H1 (cell line): ENCODE results near the gene NUMB. TPM values are rescaled to one million over a fixed set of nuclear protein-coding genes. Genes with fewer than 3 reads are reported as not detected.

ENCODE experiments used
- CTCF ChIA-PET: fragments of 300-600 bp; sonication (Branson Sonifier 250); formaldehyde crosslinking; loops from one replicate; lab custom pipeline; 2021; ENCODE audit not compliant: partially characterized antibody; lab: Charles Lee
- POLR2A ChIA-PET: fragments of 300-600 bp; sonication (Branson Sonifier 250); formaldehyde crosslinking; loops from one replicate; lab custom pipeline; 2021; ENCODE audit warnings: inconsistent platforms; ENCODE audit not compliant: partially characterized antibody; lab: Charles Lee
- DNase-seq, 2 experiments: peaks; one replicate each; pipeline versions ENCODE4 v3.0.0 to v3.0.0-alpha.2; 2010 to 2022; ENCODE audit warnings: low spot score in 2 of 2, low read depth in 1 of 2, mixed read lengths in 1 of 2
- FAIRE-seq: peaks from 2 replicates; lab custom pipeline; 2011; peaks lifted over from hg19 to GRCh38; lab: Jason Lieb, UNC
- H2AFZ ChIP-seq: 2 replicates; pipeline ENCODE4 v1.8.1; 2012; ENCODE audit warnings: low read length, inconsistent platforms
- H2AK5ac ChIP-seq: 2 replicates; pipeline ENCODE4 v1.6.1; 2013; ENCODE audit warnings: low read depth, low read length
- H2BK120ac ChIP-seq: replicated peaks from 2 replicates; pipeline ENCODE3; 2013; ENCODE audit warnings: low read depth, low read length, inconsistent platforms
- H2BK12ac ChIP-seq: 2 replicates; pipeline ENCODE4 v1.6.1; 2013; ENCODE audit warnings: low read depth, low read length
- H2BK15ac ChIP-seq: 2 replicates; pipeline ENCODE4 v1.6.1; 2013; ENCODE audit warnings: low read length
- H2BK20ac ChIP-seq: 2 replicates; pipeline ENCODE4 v1.6.1; 2013; ENCODE audit warnings: low read length
- H2BK5ac ChIP-seq: 2 replicates; pipeline ENCODE4 v1.6.1; 2013; ENCODE audit warnings: low read depth, low read length
- H3K14ac ChIP-seq: 2 replicates; pipeline ENCODE4 v1.6.1; 2013; ENCODE audit warnings: inconsistent platforms; ENCODE audit not compliant: insufficient read length
- H3K18ac ChIP-seq: 2 replicates; pipeline ENCODE4 v1.6.1; 2013; ENCODE audit warnings: low read length; ENCODE audit errors: extremely low read depth
- H3K23ac ChIP-seq: 2 replicates; pipeline ENCODE4 v1.6.1; 2013; ENCODE audit warnings: inconsistent platforms; ENCODE audit not compliant: insufficient read length
- H3K23me2 ChIP-seq: 2 replicates; pipeline ENCODE4 v1.6.1; 2013; ENCODE audit warnings: low read depth, low read length
- H3K27ac ChIP-seq: 2 replicates; pipeline ENCODE4 v1.6.1; 2011; ENCODE audit warnings: low read depth, low read length, inconsistent platforms
- H3K27me3 ChIP-seq, 4 experiments: replicated peaks in 1 of 4; 1 replicate in 1 of 4; 2 replicates in 3 of 4; pipeline versions ENCODE4 v1.6.1 to v1.8.1; 2011 to 2013; ENCODE audit warnings: low read length in 3 of 4, mild to moderate bottlenecking in 3 of 4, inconsistent platforms in 2 of 4, mixed read lengths in 2 of 4, moderate library complexity in 1 of 4; ENCODE audit not compliant: control insufficient read depth in 3 of 4, insufficient read depth in 3 of 4; ENCODE audit errors: extremely low read depth in 1 of 4
- H3K36me3 ChIP-seq, 4 experiments: 2 replicates each; pipeline versions ENCODE4 v1.6.1 to v1.8.1; 2011 to 2013; ENCODE audit warnings: mild to moderate bottlenecking in 4 of 4, low read length in 3 of 4, moderate library complexity in 2 of 4, control low read depth in 1 of 4, inconsistent platforms in 1 of 4; ENCODE audit not compliant: insufficient read depth in 4 of 4, control insufficient read depth in 2 of 4
- H3K4ac ChIP-seq: replicated peaks from 2 replicates; pipeline ENCODE3; 2013; ENCODE audit warnings: low read length, low read depth, mixed read lengths, inconsistent platforms; ENCODE audit not compliant: insufficient read length
- H3K4me1 ChIP-seq, 4 experiments: replicated peaks in 1 of 4; 1 replicate in 1 of 4; 2 replicates in 3 of 4; pipeline versions ENCODE4 v1.6.1 to v1.8.1; 2011 to 2013; ENCODE audit warnings: low read length in 3 of 4, inconsistent platforms in 2 of 4, mixed read lengths in 1 of 4; ENCODE audit not compliant: insufficient read depth in 4 of 4, control insufficient read depth in 3 of 4
- H3K4me2 ChIP-seq, 2 experiments: 2 replicates each; pipeline versions ENCODE4 v1.6.1 to v1.8.1; 2011 to 2013; ENCODE audit warnings: low read depth in 2 of 2, low read length in 2 of 2, control low read depth in 1 of 2, inconsistent platforms in 1 of 2, mild to moderate bottlenecking in 1 of 2; ENCODE audit not compliant: insufficient read depth in 1 of 2
- H3K4me3 ChIP-seq, 4 experiments: fragments of 200-600, 300-600 bp in 1 of 4; sonication (generic), shearing (Covaris generic), sonication (Bioruptor Twin) in 1 of 4; 2 replicates each; pipeline versions ENCODE4 v1.5.1 to v1.8.1; 2011 to 2016; ENCODE audit warnings: low read length in 4 of 4, low read depth in 3 of 4, control low read depth in 2 of 4, inconsistent platforms in 2 of 4, mild to moderate bottlenecking in 2 of 4, mixed read lengths in 1 of 4, moderate library complexity in 1 of 4; ENCODE audit not compliant: insufficient read depth in 2 of 4; ENCODE audit errors: extremely low read depth in 1 of 4
- H3K56ac ChIP-seq: replicated peaks from 2 replicates; pipeline ENCODE3; 2013; ENCODE audit warnings: low read depth, mild to moderate bottlenecking, mixed read lengths, low read length, inconsistent platforms; ENCODE audit not compliant: insufficient read length
- H3K79me1 ChIP-seq: 2 replicates; pipeline ENCODE4 v1.6.1; 2013; ENCODE audit warnings: low read depth, low read length, control low read depth
- H3K79me2 ChIP-seq, 2 experiments: 2 replicates each; pipeline versions ENCODE4 v1.6.1 to v1.8.1; 2012 to 2013; ENCODE audit warnings: low read length in 2 of 2, mild to moderate bottlenecking in 2 of 2, inconsistent platforms in 1 of 2; ENCODE audit not compliant: insufficient read depth in 2 of 2, control insufficient read depth in 1 of 2
- H3K9ac ChIP-seq, 4 experiments: replicated peaks in 1 of 4; 1 replicate in 1 of 4; 2 replicates in 3 of 4; pipeline versions ENCODE4 v1.6.1 to v1.8.1; 2011 to 2013; ENCODE audit warnings: low read depth in 3 of 4, low read length in 3 of 4, control low read depth in 2 of 4, mild to moderate bottlenecking in 2 of 4, moderate library complexity in 2 of 4, inconsistent platforms in 1 of 4; ENCODE audit errors: extremely low read depth in 1 of 4
- H3K9me3 ChIP-seq, 2 experiments: 2 replicates each; pipeline versions ENCODE4 v1.6.1 to v1.8.1; 2012 to 2013; ENCODE audit warnings: mild to moderate bottlenecking in 2 of 2, moderate library complexity in 2 of 2, control low read depth in 1 of 2, inconsistent platforms in 1 of 2, low read depth in 1 of 2, low read length in 1 of 2, mixed read lengths in 1 of 2; ENCODE audit not compliant: insufficient read depth in 2 of 2
- H4K20me1 ChIP-seq, 2 experiments: replicated peaks in 1 of 2; 2 replicates each; pipeline versions ENCODE3 to v1.8.1; 2011 to 2013; ENCODE audit warnings: inconsistent platforms in 2 of 2, low read length in 2 of 2, mild to moderate bottlenecking in 1 of 2; ENCODE audit not compliant: insufficient read depth in 2 of 2, control insufficient read depth in 1 of 2
- H4K5ac ChIP-seq: 2 replicates; pipeline ENCODE4 v1.6.1; 2013; ENCODE audit warnings: low read length, low read depth, mixed read lengths, inconsistent platforms; ENCODE audit not compliant: insufficient read length
- H4K8ac ChIP-seq: 2 replicates; pipeline ENCODE4 v1.8.0; 2013; ENCODE audit warnings: mild to moderate bottlenecking, moderate library complexity, low read length, inconsistent platforms; ENCODE audit not compliant: insufficient read depth; ENCODE audit errors: extremely low read depth
- H4K91ac ChIP-seq: replicated peaks from 2 replicates; pipeline ENCODE3; 2013; ENCODE audit warnings: low read length, mixed read lengths, inconsistent platforms; ENCODE audit not compliant: insufficient read length
- BACH1 ChIP-seq: IDR thresholded peaks from 2 replicates; pipeline ENCODE4 v1.6.1; 2012; ENCODE audit warnings: low read length, improper control_type of control experiment
- CEBPB ChIP-seq: IDR thresholded peaks from 2 replicates; pipeline ENCODE4 v1.6.1; 2012; ENCODE audit warnings: low read depth, low read length
- CHD2 ChIP-seq: IDR thresholded peaks from 2 replicates; pipeline ENCODE4 v1.6.1; 2012; ENCODE audit warnings: low read length, improper control_type of control experiment
- CTBP2 ChIP-seq: IDR thresholded peaks from 2 replicates; pipeline ENCODE4 v1.7.0; 2011; ENCODE audit warnings: borderline replicate concordance, mild to moderate bottlenecking, moderate library complexity, mixed read lengths, low read length; ENCODE audit not compliant: insufficient read depth, insufficient read length
- E2F6 ChIP-seq: IDR thresholded peaks from 2 replicates; pipeline ENCODE4 v1.6.1; 2012; ENCODE audit warnings: inconsistent platforms
- EGR1 ChIP-seq: IDR thresholded peaks from 2 replicates; pipeline ENCODE4 v1.6.1; 2011; ENCODE audit warnings: low read depth, low read length, borderline replicate concordance
- EZH2 ChIP-seq: fragments of 200-600 bp; sonication (generic); IDR thresholded peaks from 2 replicates; pipeline ENCODE4 v1.7.1; 2012; ENCODE audit warnings: low read depth, mild to moderate bottlenecking, moderate library complexity, low read length, inconsistent platforms; ENCODE audit not compliant: severe bottlenecking
- FOSL1 ChIP-seq: IDR thresholded peaks from 2 replicates; pipeline ENCODE4 v1.6.1; 2011; ENCODE audit warnings: mild to moderate bottlenecking, low read depth, low read length, moderate library complexity; ENCODE audit not compliant: insufficient read depth
- JUND ChIP-seq: IDR thresholded peaks from 2 replicates; pipeline ENCODE4 v1.6.1; 2011; ENCODE audit warnings: mild to moderate bottlenecking, improper control_type of control experiment, low read length
- MAX ChIP-seq: IDR thresholded peaks from 2 replicates; pipeline ENCODE4 v1.6.1; 2012; ENCODE audit warnings: inconsistent platforms
- USF2 ChIP-seq: IDR thresholded peaks from 2 replicates; pipeline ENCODE4 v1.6.1; 2011; ENCODE audit warnings: low read length, improper control_type of control experiment
- WGBS, 2 experiments: shearing (Covaris generic) in 1 of 2; methylation state at CpG; one replicate each; pipeline versions ENCODE4 v1.1.6 to v1.1.7; 2013 to 2015; ENCODE audit warnings: low lambda C conversion rate in 2 of 2, mixed read lengths in 2 of 2, inconsistent platforms in 1 of 2, low coverage in 1 of 2, missing lambda C conversion rate in 1 of 2; ENCODE audit not compliant: insufficient replicate concordance in 2 of 2, insufficient coverage in 1 of 2, insufficient read length in 1 of 2; ENCODE audit errors: extremely low coverage in 1 of 2, missing lambda C conversion rate in 1 of 2; 5-methylcytosine and 5-hydroxymethylcytosine counted together
- polyA plus RNA-seq, 7 experiments: library from polyadenylated mRNA; depleted of rRNA in 3 of 7; stranded (reverse) in 5 of 7; unstranded in 2 of 7; fragments of >200 nt in 5 of 7; fragments of 200-250 nt in 2 of 7; gene quantifications; 1 replicate in 5 of 7; 2 replicates in 1 of 7; 4 replicates in 1 of 7; pipeline versions ENCODE4 v1.2.1 to v1.2.3, GENCODE V29; 2011 to 2013; ENCODE audit warnings: missing spikeins in 2 of 7, mixed read lengths in 2 of 7
- total RNA-seq: library from RNA; stranded (reverse); fragmentation: NEBNext Ultra II Directional; extraction: Animal tissue kit (Norgen Biotek cat#: 25700); gene quantifications from 2 replicates; pipeline ENCODE4 v1.2.1, GENCODE V29; 2021

NUMB gene
- total and polyA plus RNA-seq, 2 of the 8 experiments (the other 6 are each of a cell fraction or from before 2014, with no cell fraction given), result 54.3 to 78.1 TPM

- no peak overlapping the region for H3K23ac ChIP-seq
- H2BK5ac ChIP-seq, result no peak overlapping the region
- no peak overlapping the region for H4K8ac ChIP-seq
- CTCF ChIA-PET, result interaction anchor here (1.3 to 2.8 kb wide), 3 partner anchors 11 to 289 kb away, joined by 3 to 24 read pairs (median 4); no protein-coding TSS in a partner anchor
- no peak overlapping the region for H4K5ac ChIP-seq
- H3K23me2 ChIP-seq, result peaks cover 5% of the 10 kb centered on the region
- no peak overlapping the region for H3K27ac ChIP-seq
- no peaks in the 10 kb centered on the region for H3K9me3 ChIP-seq
- no peak overlapping the region for H2BK120ac ChIP-seq
- FAIRE-seq (no peak), DNase-seq (no peak)
- no peaks in the 10 kb centered on the region for H3K36me3 ChIP-seq
- H4K91ac ChIP-seq, result no peak overlapping the region
- peaks cover 0 to 7% (median 3%) of the 10 kb centered on the region in 4 experiments; a peak in 3 of 7 replicates for H3K4me1 ChIP-seq
- no peak overlapping the region for H2BK20ac ChIP-seq
- POLR2A ChIA-PET, result interaction anchor here (0.8 to 1.9 kb wide), 3 partner anchors 11 to 195 kb away, joined by 3 to 5 read pairs (median 5); partner anchors contain the start of gene RIOX1
- peaks cover 0 to 9% of the 10 kb centered on the region in 2 experiments; a peak in 2 of 4 replicates for H3K79me2 ChIP-seq
- H3K18ac ChIP-seq, result no peak overlapping the region
- peak overlapping the region; percentile 74; the same call in 1 of the 2 replicates for H2AFZ ChIP-seq
- 79% methylated on average over 6 of the region's 6 CpGs; no CpG with 5 or more reads in 1 of the 2 experiments for WGBS, 2 experiments
- no peak overlapping the region for H3K14ac ChIP-seq
- H2BK12ac ChIP-seq, result no peak overlapping the region
- H3K4me2 ChIP-seq, result no peak overlapping the region
- no peaks in the 10 kb centered on the region for H4K20me1 ChIP-seq
- H3K56ac ChIP-seq, result no peak overlapping the region
- H3K27me3 ChIP-seq, result no peaks in the 10 kb centered on the region
- no peak overlapping the region for H2BK15ac ChIP-seq
- peaks cover 2% of the 10 kb centered on the region; the same call in 1 of the 2 replicates for H3K79me1 ChIP-seq
- no peak overlapping the region for H3K4me3 ChIP-seq
- no peak overlapping the region for H3K9ac ChIP-seq
- H3K4ac ChIP-seq, result no peak overlapping the region
- H2AK5ac ChIP-seq, result no peak overlapping the region
- TF ChIP-seq MAX (no peak), FOSL1 (no peak), CHD2 (no peak), EGR1 (no peak), EZH2 (no peak), CEBPB (no peak), JUND (no peak), CTBP2 (no peak), E2F6 (no peak), BACH1 (no peak), USF2 (no peak)
Measured at GRCh38 chr14:73461478-73462047, 3.2 kb upstream of the NUMB start.
